D721Med (cell line): ENCODE data around the gene ZNF160.
"Not testable (repeated sequence)": the region's sequence is repeated elsewhere in the genome, so short reads cannot be mapped to it uniquely, and the experiment has no call there.

Source experiments
- DNase-seq: peaks from one replicate; pipeline ENCODE4 v3.0.0; 2011; ENCODE audit warnings: low spot score; ENCODE audit not compliant: insufficient read length
- FAIRE-seq: peaks from 2 replicates; lab custom pipeline; 2011; peaks lifted over from hg19 to GRCh38; lab: Jason Lieb, UNC
- CTCF ChIP-seq: IDR thresholded peaks from 2 replicates; pipeline ENCODE4 v1.5.1; 2012; ENCODE audit warnings: mild to moderate bottlenecking, control low read depth; ENCODE audit not compliant: insufficient read depth; ENCODE audit errors: missing control alignments

The ZNF160 gene

DNA sequence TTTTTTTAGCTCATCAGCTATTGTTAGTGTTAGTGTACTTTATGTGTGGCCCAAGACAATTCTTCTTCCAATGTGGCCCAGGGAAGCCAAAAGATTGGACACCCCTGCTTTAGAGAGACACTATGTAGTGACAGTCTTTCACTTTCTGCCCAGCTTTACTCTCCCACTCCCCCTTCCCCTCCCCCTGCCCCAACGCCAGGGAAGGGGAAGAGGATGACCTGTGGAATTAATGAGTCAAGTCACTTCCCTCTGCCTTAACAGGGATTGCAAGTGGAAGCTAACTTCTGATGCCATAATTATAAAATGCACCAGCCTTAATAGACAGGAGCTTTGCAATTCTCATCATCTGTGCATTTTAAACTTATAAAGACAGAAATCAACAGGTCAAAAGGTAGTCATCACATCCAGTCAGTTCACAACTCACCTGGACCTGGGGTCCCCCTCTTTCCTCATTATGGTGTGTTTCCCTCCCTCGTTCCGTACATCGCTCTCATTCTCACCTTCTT is 27.9 kb upstream of the ZNF160 start:
- DNase-seq (no peak), FAIRE-seq (no peak)
- TF ChIP-seq CTCF: no peak

GRCh38 chr19:53130506-53130905 is 27.3 kb upstream of the ZNF160 start:
- no peak for TF ChIP-seq CTCF
- no peak for DNase-seq
- no peak for FAIRE-seq

GRCh38 chr19:53126733-53127526 is 23.7 kb upstream of the ZNF160 start:
- DNase-seq, FAIRE-seq: not testable (repeated sequence)

DNA sequence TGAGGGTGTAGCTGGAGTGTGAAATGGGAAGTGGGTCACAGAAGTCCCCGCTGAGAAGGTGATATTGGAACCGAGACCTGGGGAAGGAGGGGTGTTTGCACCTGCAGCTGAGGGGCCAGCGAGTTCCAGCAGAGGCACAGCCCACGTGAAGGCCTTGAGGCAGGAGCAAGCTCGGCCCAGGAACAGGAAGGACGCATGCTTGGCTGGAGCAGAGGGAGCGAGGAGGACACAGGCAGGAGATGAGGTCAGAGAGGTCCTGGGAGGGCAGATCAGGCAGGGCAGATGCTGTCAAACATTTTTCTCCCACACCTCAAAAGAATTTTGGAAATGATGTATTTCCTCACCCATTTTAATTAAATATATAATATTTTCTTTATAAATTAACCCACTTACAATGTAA is 20.2 kb upstream of the ZNF160 start:
- DNase-seq (no peak), FAIRE-seq (no peak)
- TF ChIP-seq CTCF: no peak

DNA sequence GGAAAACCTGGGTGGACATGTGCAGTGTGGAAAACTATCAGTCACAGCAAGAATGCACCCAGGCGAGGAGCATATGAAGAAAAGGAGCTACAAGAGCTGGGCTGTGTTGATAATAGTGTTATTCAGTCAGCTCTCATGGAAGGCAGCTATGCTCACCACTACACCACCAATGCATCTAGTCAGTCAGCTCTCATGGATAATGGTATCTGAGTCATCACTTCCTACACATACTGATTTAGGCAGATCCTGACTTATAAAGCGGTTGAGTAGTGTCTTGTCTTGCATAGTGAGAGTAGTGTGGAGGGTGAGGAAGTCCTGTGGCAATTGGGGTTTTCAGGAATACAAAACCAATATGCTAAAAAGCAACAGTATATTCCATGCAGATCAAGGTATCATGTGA is 9.1 kb upstream of the ZNF160 start:
- no peak for TF ChIP-seq CTCF
- FAIRE-seq (no peak), DNase-seq (no peak)

DNA sequence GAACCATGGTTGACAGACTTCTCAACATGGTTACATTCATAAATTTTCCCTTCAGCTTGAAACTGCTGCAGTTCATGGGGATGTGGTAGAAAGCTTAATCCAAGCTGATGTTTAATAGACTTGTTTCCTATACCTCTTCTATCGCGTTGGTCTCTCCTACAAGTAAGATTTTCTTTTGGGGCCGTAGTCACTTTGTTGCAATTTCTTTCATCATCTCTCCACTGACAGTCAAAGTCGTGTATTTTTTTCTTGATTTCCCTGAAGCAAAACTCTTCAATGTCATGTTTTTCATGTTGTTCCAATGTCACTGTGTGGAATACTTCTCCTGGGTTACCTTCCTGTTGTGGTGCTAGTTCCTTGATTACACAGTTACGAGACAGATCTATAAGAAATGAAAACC is 6.3 kb upstream of the ZNF160 start:
- DNase-seq: no peak
- FAIRE-seq: no peak
- no peak for TF ChIP-seq CTCF

DNA sequence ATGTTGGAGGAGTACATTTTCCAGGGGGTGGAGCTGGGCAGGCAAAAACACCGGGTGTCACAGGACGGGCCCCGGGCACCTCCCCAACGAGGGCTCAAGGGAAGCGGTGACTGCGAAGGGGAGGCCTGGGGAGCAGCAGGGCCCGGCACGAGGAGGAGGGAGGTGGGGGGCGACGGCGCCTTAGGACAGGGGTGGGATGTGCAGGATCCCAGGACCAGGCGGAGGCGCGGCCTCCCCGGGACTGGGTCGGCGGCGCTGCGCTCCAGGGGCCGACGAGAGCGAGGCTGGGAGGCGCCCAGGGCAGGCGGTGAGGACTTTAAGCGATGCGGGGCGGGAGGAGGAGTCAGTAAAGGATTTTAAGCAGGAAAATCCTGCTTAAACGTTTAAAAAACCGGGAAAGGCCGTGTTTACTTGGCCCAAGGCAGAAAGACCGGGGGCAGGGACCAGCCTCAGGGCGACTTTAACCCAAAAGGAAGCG is 427 bp downstream of the ZNF160 start:
- TF ChIP-seq CTCF: no peak
- FAIRE-seq (no peak), DNase-seq (no peak)
